GM10266 (cell line): ENCODE results near the gene CUEDC2.

Experiments
- DNase-seq: peaks from one replicate; pipeline ENCODE4 v3.0.0; 2012; ENCODE audit errors: extremely low spot score
- TF ChIP-seq, protein P1 (sequence below): IDR thresholded peaks from 2 replicates; pipeline ENCODE4 v1.5.1; 2012; ENCODE audit warnings: mild to moderate bottlenecking, low read depth; ENCODE audit not compliant: control insufficient read depth, insufficient read depth; ENCODE audit errors: missing control alignments

Gene CUEDC2

DNA sequence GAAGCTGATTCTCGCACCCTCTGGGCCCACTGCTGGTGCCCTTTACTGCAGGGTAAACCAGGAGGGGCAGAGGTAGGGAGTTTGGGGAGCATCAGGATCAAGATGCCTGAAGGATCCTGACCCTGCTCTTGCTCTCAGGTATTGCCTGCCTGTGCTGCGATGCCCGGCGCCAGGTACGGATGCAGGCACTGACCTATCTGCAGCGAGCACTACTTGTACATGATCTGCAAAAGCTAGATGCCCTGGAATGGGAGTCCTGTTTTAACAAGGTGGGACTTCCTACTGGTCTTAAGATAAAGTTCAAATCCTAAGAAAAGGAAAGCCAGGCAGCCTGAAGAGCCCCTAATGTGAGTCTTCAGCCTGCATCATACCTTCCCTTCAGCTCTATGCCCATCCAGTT is 53.0 kb downstream of the CUEDC2 start:
- TF ChIP-seq, protein P1, sequence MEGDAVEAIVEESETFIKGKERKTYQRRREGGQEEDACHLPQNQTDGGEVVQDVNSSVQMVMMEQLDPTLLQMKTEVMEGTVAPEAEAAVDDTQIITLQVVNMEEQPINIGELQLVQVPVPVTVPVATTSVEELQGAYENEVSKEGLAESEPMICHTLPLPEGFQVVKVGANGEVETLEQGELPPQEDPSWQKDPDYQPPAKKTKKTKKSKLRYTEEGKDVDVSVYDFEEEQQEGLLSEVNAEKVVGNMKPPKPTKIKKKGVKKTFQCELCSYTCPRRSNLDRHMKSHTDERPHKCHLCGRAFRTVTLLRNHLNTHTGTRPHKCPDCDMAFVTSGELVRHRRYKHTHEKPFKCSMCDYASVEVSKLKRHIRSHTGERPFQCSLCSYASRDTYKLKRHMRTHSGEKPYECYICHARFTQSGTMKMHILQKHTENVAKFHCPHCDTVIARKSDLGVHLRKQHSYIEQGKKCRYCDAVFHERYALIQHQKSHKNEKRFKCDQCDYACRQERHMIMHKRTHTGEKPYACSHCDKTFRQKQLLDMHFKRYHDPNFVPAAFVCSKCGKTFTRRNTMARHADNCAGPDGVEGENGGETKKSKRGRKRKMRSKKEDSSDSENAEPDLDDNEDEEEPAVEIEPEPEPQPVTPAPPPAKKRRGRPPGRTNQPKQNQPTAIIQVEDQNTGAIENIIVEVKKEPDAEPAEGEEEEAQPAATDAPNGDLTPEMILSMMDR, result no peak
- DNase-seq, result no peak

DNA sequence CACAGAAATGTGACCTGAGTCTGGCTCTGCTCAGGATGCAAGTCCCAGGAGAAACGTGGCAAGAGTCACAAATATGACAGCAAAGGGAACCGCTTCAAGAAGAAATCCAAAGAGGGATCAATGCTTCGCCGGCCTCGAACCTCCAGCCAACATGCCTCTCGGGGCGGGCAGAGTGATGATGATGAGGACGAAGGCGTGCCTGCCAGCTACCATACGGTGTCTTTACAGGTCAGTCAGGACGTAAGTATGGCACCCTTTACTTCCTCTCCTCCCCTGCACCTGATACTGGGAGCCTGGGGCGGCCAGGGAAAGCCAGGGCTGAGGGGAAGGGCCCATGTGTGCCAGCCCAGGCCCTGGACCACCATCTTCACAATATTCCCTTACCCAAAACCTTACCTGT is 55.5 kb downstream of the CUEDC2 start:
- TF ChIP-seq, protein P1, result no peak
- no peak for DNase-seq

DNA sequence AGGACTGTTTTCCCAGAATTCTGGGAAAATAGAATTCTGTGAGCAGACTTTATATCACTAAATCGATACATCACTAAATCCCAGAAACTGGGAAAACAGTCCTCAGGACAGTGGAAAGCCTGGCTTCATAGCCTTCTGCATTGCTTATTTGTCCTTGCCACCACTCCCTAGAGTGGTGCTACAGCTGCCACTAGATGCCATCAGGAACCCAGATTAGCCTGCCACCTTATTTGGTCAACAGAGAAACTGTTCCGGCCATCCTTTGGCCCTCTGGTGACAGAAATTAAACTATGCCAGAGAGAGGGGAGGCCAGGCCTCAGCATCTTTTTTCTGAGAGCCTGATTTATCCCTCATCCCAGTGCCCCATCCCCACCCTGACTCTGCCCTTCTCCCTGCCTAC is 56.5 kb downstream of the CUEDC2 start:
- no peak for DNase-seq
- TF ChIP-seq, protein P1, result no peak

DNA sequence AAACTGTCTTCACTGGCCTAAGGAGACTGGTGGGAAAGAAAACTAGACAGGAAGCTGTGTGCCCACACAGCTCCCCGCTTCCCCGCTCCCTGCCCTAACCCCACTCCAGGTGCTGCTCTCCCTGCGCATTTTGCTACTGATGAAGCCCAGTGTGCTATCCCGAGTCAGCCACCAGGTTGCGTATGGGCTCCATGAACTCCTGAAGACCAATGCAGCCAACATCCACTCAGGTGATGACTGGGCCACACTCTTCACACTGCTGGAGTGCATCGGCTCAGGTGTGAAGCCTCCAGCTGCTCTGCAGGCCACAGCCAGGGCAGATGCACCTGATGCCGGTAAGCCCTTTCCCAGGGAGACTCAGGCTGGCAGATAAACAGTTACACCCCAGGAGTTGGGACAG is 57.1 kb downstream of the CUEDC2 start:
- no peak for DNase-seq
- TF ChIP-seq, protein P1, result no peak
